GM23248 (cell line): Measurements from ENCODE around the gene CGNL1. TPM values are rescaled to one million over a fixed set of nuclear protein-coding genes. Genes with fewer than 3 reads are reported as not detected.

Experiments used
- DNase-seq: peaks from one replicate; pipeline ENCODE4 v3.0.0-alpha.2; 2015
- H2AFZ ChIP-seq: fragments of 200-600 bp; sonication (generic); 2 replicates; pipeline ENCODE4 v1.6.1; 2016; ENCODE audit warnings: antibody characterized with exemption
- H3F3A ChIP-seq: fragments of 200-600 bp; sonication (generic); 2 replicates; pipeline ENCODE4 v1.6.1; 2016; ENCODE audit warnings: mild to moderate bottlenecking, antibody characterized with exemption, mixed run types; ENCODE audit not compliant: insufficient read depth
- H3K27ac ChIP-seq: fragments of 200-600 bp; sonication (generic); 2 replicates; pipeline ENCODE4 v1.5.1; 2016; ENCODE audit warnings: mild to moderate bottlenecking
- H3K27me3 ChIP-seq: fragments of 200-600 bp; sonication (generic); replicated peaks from 2 replicates; pipeline ENCODE4 v1.6.1; 2016; ENCODE audit warnings: mild to moderate bottlenecking; ENCODE audit not compliant: insufficient read depth
- H3K36me3 ChIP-seq: fragments of 200-600 bp; sonication (generic); 2 replicates; pipeline ENCODE4 v1.6.1; 2016; ENCODE audit warnings: low read depth, mild to moderate bottlenecking
- H3K4me1 ChIP-seq: fragments of 200-600 bp; sonication (generic); 2 replicates; pipeline ENCODE4 v1.6.1; 2016; ENCODE audit warnings: mild to moderate bottlenecking; ENCODE audit not compliant: insufficient read depth
- H3K4me2 ChIP-seq: fragments of 200-600 bp; sonication (generic); one replicate; pipeline ENCODE4 v1.6.1; 2016; ENCODE audit warnings: mild to moderate bottlenecking; ENCODE audit not compliant: unreplicated experiment
- H3K4me3 ChIP-seq: fragments of 200-600 bp; sonication (generic); 2 replicates; pipeline ENCODE4 v1.5.1; 2016; ENCODE audit warnings: mild to moderate bottlenecking
- H3K79me2 ChIP-seq: fragments of 200-600 bp; sonication (generic); 2 replicates; pipeline ENCODE4 v1.6.1; 2016; ENCODE audit warnings: mild to moderate bottlenecking; ENCODE audit not compliant: insufficient read depth
- H3K9ac ChIP-seq: fragments of 200-600 bp; sonication (generic); 2 replicates; pipeline ENCODE4 v1.6.1; 2016; ENCODE audit warnings: mild to moderate bottlenecking
- H3K9me2 ChIP-seq: fragments of 200-600 bp; sonication (generic); 2 replicates; pipeline ENCODE4 v1.6.1; 2016; ENCODE audit warnings: mixed run types, mild to moderate bottlenecking, moderate library complexity; ENCODE audit not compliant: insufficient read depth
- H3K9me3 ChIP-seq: fragments of 200-600 bp; sonication (generic); one replicate; pipeline ENCODE4 v1.6.1; 2017; ENCODE audit warnings: low read depth
- H4K20me1 ChIP-seq: fragments of 200-600 bp; sonication (generic); 2 replicates; pipeline ENCODE4 v1.6.0; 2016; ENCODE audit not compliant: insufficient read depth
- EZH2 ChIP-seq: fragments of 200-600 bp; sonication (generic); IDR thresholded peaks from 2 replicates; pipeline ENCODE4 v1.6.1; 2018; ENCODE audit warnings: antibody characterized with exemption, mild to moderate bottlenecking; ENCODE audit not compliant: insufficient read depth, poor library complexity, severe bottlenecking
- EZH2phosphoT487 ChIP-seq: fragments of 200-600 bp; sonication (generic); IDR thresholded peaks from 2 replicates; pipeline ENCODE4 v1.6.1; 2018; ENCODE audit warnings: antibody characterized with exemption, moderate library complexity, mild to moderate bottlenecking, low read depth; ENCODE audit not compliant: insufficient read depth
- WGBS, 2 experiments: methylation state at CpG; one replicate each; pipeline ENCODE4 v1.1.6; 2015 to 2017; ENCODE audit warnings: low lambda C conversion rate in 2 of 2, low coverage in 1 of 2; ENCODE audit errors: missing lambda C conversion rate in 2 of 2; 5-methylcytosine and 5-hydroxymethylcytosine counted together
- in situ Hi-C: fragments of 300-500 bp; cut with MboI; formaldehyde crosslinking; loops from 2 replicates; pipeline ENCODE4 v1.15.0; 2020
- polyA plus RNA-seq: library from polyadenylated mRNA; unstranded; fragments of >200 nt; fragmentation: Nextera tagmentation; extraction: Ambion mirVana; gene quantifications from 2 replicates; pipeline ENCODE4 v1.2.1, GENCODE V29; 2016
- total RNA-seq: library from RNA; depleted of rRNA; stranded (reverse); fragments of >200 nt; shearing (Covaris generic); gene quantifications from 2 replicates; pipeline ENCODE4 v1.2.3, GENCODE V29; 2014

The CGNL1 gene
- total and polyA plus RNA-seq, 2 experiments from 2014 or later = 0.11 TPM

DNA sequence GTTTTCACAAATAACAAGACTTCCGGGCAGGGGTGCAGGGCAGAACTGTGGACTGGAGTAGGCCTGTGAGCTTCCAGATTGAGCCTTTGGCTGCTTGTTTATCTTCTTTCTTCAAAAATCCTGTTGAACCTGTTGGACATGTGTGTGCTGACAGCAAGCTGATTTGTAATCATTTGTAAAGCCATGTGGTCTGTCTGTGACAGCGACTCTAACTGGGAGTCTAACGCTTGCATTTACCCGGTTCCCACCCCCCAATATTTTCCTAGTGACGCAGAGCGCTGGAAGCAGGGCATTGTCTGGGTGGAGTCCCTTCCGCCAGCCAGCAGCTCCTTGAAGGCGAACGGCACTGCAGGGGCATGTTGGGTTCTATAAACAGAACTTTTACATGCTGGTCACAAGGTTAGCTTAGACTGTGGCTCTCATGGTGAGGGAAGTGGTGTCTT is 129.7 kb downstream of the CGNL1 start:
- H3K4me3 ChIP-seq = peak overlapping the region; percentile 24; the same call in 1 of the 2 replicates
- no peaks in the 10 kb centered on the region for H3K27me3 ChIP-seq
- H3K36me3 ChIP-seq = no peaks in the 10 kb centered on the region
- H3K79me2 ChIP-seq = no peaks in the 10 kb centered on the region
- H2AFZ ChIP-seq = peak overlapping the region; percentile 86
- WGBS, 2 experiments = 13% methylated on average over 9 of the region's 9 CpGs
- H3K4me2 ChIP-seq = peak overlapping the region; percentile 24
- in situ Hi-C loops = no loop called here
- H4K20me1 ChIP-seq = no peaks in the 10 kb centered on the region
- DNase-seq = peak; percentile 77
- TF ChIP-seq EZH2phosphoT487 (no peak), EZH2 (no peak)
- H3K9me2 ChIP-seq = no peaks in the 10 kb centered on the region
- H3K9me3 ChIP-seq = no peaks in the 10 kb centered on the region
- H3K4me1 ChIP-seq = peaks cover 51% of the 10 kb centered on the region
- peak overlapping the region; percentile 55 for H3K9ac ChIP-seq
- H3K27ac ChIP-seq = peak overlapping the region; percentile 82
- H3F3A ChIP-seq = peaks cover 19% of the 10 kb centered on the region

DNA sequence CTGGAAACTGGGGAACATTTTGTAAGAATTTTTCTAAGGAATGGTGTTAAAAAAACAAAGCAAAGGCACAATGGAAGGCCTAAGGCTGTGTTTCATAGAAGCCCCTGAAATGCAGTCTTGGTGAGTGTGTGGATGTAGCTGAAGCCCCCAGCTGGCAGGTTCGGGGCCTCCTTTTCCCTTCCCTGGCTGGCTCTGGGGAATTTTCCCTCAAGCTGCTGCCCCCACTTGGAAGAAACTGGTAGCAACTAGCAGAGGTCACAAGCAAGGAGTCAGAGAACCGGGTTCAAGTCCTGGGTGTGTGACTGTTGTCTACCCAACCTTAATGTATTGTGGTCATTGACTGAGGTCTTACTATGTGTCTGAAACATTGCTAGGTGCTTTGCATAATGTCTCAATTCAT is 130.1 kb downstream of the CGNL1 start:
- no peaks in the 10 kb centered on the region for H3K9me3 ChIP-seq
- peak overlapping the region; percentile 82 for H3K27ac ChIP-seq
- 72 to 79% methylated on average over 2 of the region's 2 CpGs for WGBS, 2 experiments
- peak; percentile 30 for DNase-seq
- H4K20me1 ChIP-seq = no peaks in the 10 kb centered on the region
- peak overlapping the region; percentile 86 for H2AFZ ChIP-seq
- peak overlapping the region; percentile 24 for H3K4me2 ChIP-seq
- TF ChIP-seq EZH2phosphoT487 (no peak), EZH2 (no peak)
- H3F3A ChIP-seq = peaks cover 19% of the 10 kb centered on the region
- no peaks in the 10 kb centered on the region for H3K27me3 ChIP-seq
- in situ Hi-C loops = no loop called here
- H3K4me3 ChIP-seq = peak overlapping the region; percentile 24; the same call in 1 of the 2 replicates
- peaks cover 46% of the 10 kb centered on the region for H3K4me1 ChIP-seq
- H3K79me2 ChIP-seq = no peaks in the 10 kb centered on the region
- H3K9me2 ChIP-seq = no peaks in the 10 kb centered on the region
- H3K36me3 ChIP-seq = no peaks in the 10 kb centered on the region
- H3K9ac ChIP-seq = peak overlapping the region; percentile 55

DNA sequence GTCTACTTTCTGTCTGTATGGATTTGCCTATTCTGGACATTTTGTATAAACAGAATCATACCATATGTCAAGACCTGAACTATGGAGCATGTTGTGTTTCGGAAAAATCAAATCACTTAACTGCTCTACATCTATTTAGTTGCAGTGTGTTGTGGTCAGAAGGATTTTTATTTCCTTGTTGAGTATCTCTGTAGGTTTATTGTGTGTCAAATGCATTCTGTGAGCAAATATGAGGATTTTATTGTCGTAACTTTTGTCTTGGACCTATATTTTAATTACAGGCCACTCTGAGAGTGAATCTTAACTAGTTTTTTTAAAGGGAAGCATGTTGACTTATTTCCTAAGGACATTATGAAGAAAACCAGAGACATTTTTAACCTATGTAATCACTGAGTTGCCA is 130.8 kb downstream of the CGNL1 start:
- no peak for TF ChIP-seq EZH2phosphoT487
- TF ChIP-seq EZH2 = no peak
- Histone ChIP-seq H3F3A (peaks cover 19% of the 10 kb centered on the region), H3K79me2 (no peaks in the 10 kb centered on the region), H4K20me1 (no peaks in the 10 kb centered on the region), H3K27me3 (no peaks in the 10 kb centered on the region), H3K36me3 (no peaks in the 10 kb centered on the region), H3K4me2 (no peak overlapping the region), H3K4me3 (no peak overlapping the region), H3K9ac (no peak overlapping the region), H3K9me2 (no peaks in the 10 kb centered on the region), H3K4me1 (peaks cover 41% of the 10 kb centered on the region), H2AFZ (no peak overlapping the region), H3K27ac (no peak overlapping the region), H3K9me3 (no peaks in the 10 kb centered on the region)
- 98% methylated on average over 2 of the region's 2 CpGs for WGBS, 2 experiments
- no peak for DNase-seq
- in situ Hi-C loops = no loop called here

DNA sequence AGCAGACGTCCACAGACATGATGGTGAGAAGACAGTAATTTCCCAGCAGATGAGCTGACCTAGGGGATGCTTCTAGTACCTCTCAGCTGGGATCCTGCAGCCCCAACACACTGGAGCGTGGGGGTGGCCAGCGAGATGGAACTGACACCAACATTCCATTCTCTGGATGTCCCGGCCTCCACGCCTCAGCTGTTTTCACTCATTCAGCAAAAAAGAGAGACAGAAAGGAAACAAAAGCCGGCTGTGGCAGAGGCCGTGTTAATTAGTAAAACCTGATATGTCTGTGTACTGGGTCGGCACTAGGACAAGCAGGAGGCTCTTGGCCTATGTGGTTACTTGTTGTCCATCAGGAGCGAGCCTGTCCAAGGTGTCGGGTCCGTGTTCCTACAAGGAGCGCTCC is 132.8 kb downstream of the CGNL1 start:
- no peak overlapping the region for H3K9ac ChIP-seq
- H3K9me2 ChIP-seq = no peaks in the 10 kb centered on the region
- TF ChIP-seq EZH2phosphoT487 (no peak), EZH2 (no peak)
- peaks cover 19% of the 10 kb centered on the region for H3F3A ChIP-seq
- no peaks in the 10 kb centered on the region for H3K27me3 ChIP-seq
- WGBS, 2 experiments = 22 to 30% methylated on average over 12 of the region's 12 CpGs
- no peaks in the 10 kb centered on the region for H3K36me3 ChIP-seq
- no peak overlapping the region for H3K4me2 ChIP-seq
- peaks cover 35% of the 10 kb centered on the region for H3K4me1 ChIP-seq
- no peak overlapping the region for H3K27ac ChIP-seq
- no peaks in the 10 kb centered on the region for H3K9me3 ChIP-seq
- peak overlapping the region; percentile 48 for H2AFZ ChIP-seq
- in situ Hi-C loops = no loop called here
- H3K4me3 ChIP-seq = no peak overlapping the region
- H3K79me2 ChIP-seq = no peaks in the 10 kb centered on the region
- H4K20me1 ChIP-seq = no peaks in the 10 kb centered on the region
- DNase-seq = peak; percentile 30

DNA sequence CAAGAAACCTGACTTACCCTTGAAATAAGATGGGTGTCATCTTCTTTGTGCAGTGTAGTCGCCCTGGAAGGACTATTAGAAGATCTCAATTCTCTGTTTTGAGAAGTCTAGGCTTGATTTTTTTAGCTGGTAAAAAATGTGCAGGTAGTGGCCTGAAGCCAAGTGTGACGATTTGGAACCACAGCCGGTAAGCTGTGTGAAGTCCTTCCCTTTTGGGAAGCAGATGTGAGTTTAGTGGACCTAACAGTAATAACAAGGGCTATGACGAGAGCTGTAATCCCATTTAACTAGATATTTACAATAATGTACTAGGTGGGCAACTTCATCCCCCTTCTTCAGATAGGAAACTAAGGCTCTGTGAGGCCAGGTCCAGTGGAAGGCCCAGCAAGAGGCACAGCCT is 133.7 kb downstream of the CGNL1 start:
- H3K9ac ChIP-seq = no peak overlapping the region
- no peak overlapping the region for H3K27ac ChIP-seq
- 47 to 56% methylated on average over 4 of the region's 4 CpGs for WGBS, 2 experiments

More for the DNA sequence above, 133.7 kb downstream of the CGNL1 start:
- Histone ChIP-seq H3K4me2 (no peak overlapping the region), H3K9me2 (no peaks in the 10 kb centered on the region), H2AFZ (no peak overlapping the region), H3K9me3 (no peaks in the 10 kb centered on the region), H3F3A (peaks cover 19% of the 10 kb centered on the region), H4K20me1 (no peaks in the 10 kb centered on the region), H3K4me1 (peaks cover 29% of the 10 kb centered on the region), H3K79me2 (no peaks in the 10 kb centered on the region), H3K36me3 (no peaks in the 10 kb centered on the region), H3K27me3 (no peaks in the 10 kb centered on the region), H3K4me3 (no peak overlapping the region)
- TF ChIP-seq EZH2phosphoT487 (no peak), EZH2 (no peak)
- in situ Hi-C loops = no loop called here
- no peak for DNase-seq
